Heart left ventricle (tissue), 16 donors: ENCODE data around the gene GLMP. TPM values are rescaled to one million over a fixed set of nuclear protein-coding genes. Genes with fewer than 3 reads are reported as not detected.
"Not testable (repeated sequence)": the region's sequence is repeated elsewhere in the genome, so short reads cannot be mapped to it uniquely, and the experiment has no call there.

ENCODE experiments used
- ATAC-seq, 4 donors: fragments of 200-7000 bp; cut with Tn5 transposase; one replicate each; pipeline ENCODE4 v1.9.1; 2020 to 2022; ENCODE audit warnings: moderate library complexity in 4 of 4, mild to moderate bottlenecking in 3 of 4, moderate number of reproducible peaks in 1 of 4
- DNase-seq, 5 donors: peaks; one replicate each; pipeline ENCODE4 v3.0.0-alpha.2; 2020
- H3K27ac ChIP-seq, 12 donors: fragments of 200-600 bp; sonication (generic) in 4 of 12; one replicate each; pipeline versions ENCODE4 v1.5.0 to v1.8.0; 2016 to 2022; ENCODE audit warnings: mild to moderate bottlenecking in 2 of 12
- H3K27me3 ChIP-seq, 9 donors: fragments of 200-600 bp; sonication (generic) in 2 of 9; one replicate each; pipeline versions ENCODE4 v1.5.1 to v1.8.0; 2016 to 2022; ENCODE audit warnings: mild to moderate bottlenecking in 3 of 9
- H3K36me3 ChIP-seq, 9 donors: fragments of 200-600 bp; sonication (generic) in 2 of 9; one replicate each; pipeline versions ENCODE4 v1.5.0 to v1.8.0; 2018 to 2022; ENCODE audit warnings: mild to moderate bottlenecking in 2 of 9
- H3K4me1 ChIP-seq, 12 donors: fragments of 200-600 bp; sonication (generic) in 4 of 12; one replicate each; pipeline versions ENCODE4 v1.5.0 to v1.8.0; 2016 to 2022; ENCODE audit warnings: mild to moderate bottlenecking in 3 of 12
- H3K4me3 ChIP-seq, 12 donors: fragments of 200-600 bp; sonication (generic) in 4 of 12; one replicate each; pipeline versions ENCODE4 v1.5.0 to v1.8.0; 2017 to 2022; ENCODE audit warnings: mild to moderate bottlenecking in 9 of 12, moderate library complexity in 4 of 12
- H3K9me3 ChIP-seq, 12 donors: fragments of 200-600 bp; sonication (generic) in 4 of 12; one replicate each; pipeline versions ENCODE4 v1.5.0 to v1.8.0; 2016 to 2022; ENCODE audit warnings: mild to moderate bottlenecking in 1 of 12
- CTCF ChIP-seq, 12 donors: fragments of 200-600 bp; sonication (generic) in 4 of 12; IDR thresholded peaks; one replicate each; pipeline versions ENCODE4 v1.5.0 to v1.8.0; 2018 to 2022; ENCODE audit warnings: antibody characterized with exemption in 12 of 12, mild to moderate bottlenecking in 5 of 12
- POLR2A ChIP-seq, 2 donors: fragments of 450-650 bp; IDR thresholded peaks; one replicate each; pipeline ENCODE4 v1.6.1; 2017; ENCODE audit warnings: antibody characterized with exemption in 2 of 2, mild to moderate bottlenecking in 2 of 2, moderate library complexity in 2 of 2
- WGBS, 4 donors: extraction: QIAGEN DNeasy Blood & Tissue Kit in 2 of 4; methylation state at CpG; one replicate each; pipeline versions ENCODE4 v1.1.5 to v1.1.7; 2013 to 2018; 5-methylcytosine and 5-hydroxymethylcytosine counted together
- intact Hi-C, 10 donors: fragments of 100-400 bp; cut with DNase I; formaldehyde crosslinking; loops; one replicate each; pipeline versions ENCODE4 v1.11.1 to v1.14.2; 2022
- polyA plus RNA-seq, 2 donors: library from polyadenylated mRNA; stranded (reverse); fragments of 200-250 nt; gene quantifications; one replicate each; pipeline ENCODE4 v1.2.3, GENCODE V29; 2013
- total RNA-seq, 9 donors: library from RNA; depleted of rRNA in 2 of 9; stranded (reverse); fragments of >200 nt in 2 of 9; fragmentation: NEBNext Ultra II Directional in 3 of 9; extraction: Animal tissue kit (Norgen Biotek cat#: 25700) in 3 of 9; gene quantifications; one replicate each; pipeline versions ENCODE4 v1.1.0 to v1.2.4, GENCODE V29; 2016 to 2023
- donor health status: ischemic (EF 13 %, LVEDD 7.1; RV severe dilation, severe dysfunction).
- donor health status: healthy with polysubstance abuse.
- donor health status: DM: no; HTN: yes; CAD: no.
- donor health status: DM: no; HTN: no; CAD: no.
- donor health status: ischemic (EF 25% LVEDD 6.9; RV normal size, moderate dysfunction).
- donor health status: ischemic (EF 25% LVEDD 5.7; RV mildly dilated, moderate dysfunction).
- donor health status: healthy.
- donor health status: DM: yes; HTN: yes; CAD: no.
- donor health status: ischemic (EF 35%, LVEDD 5.7; RV mildly dilated, moderate dysfunction).
- donor health status: nonischemic (EF 11% LVEDD 7.7; RV severe dilation, severe dysfunction).
- donor health status: DM: yes; HTN: yes; CAD: no.
- donor health status: PGD.
- donor health status: ischemic (EF 29% LVEDD 5.4; RV normal size, mild dysfunction).
- donor health status: nonischemic (EF 23%, LVEDD 6.1; RV moderate dilation, normal function).

Gene GLMP
- total and polyA plus RNA-seq, 11 donors, result 9.1 to 63.8 (median 16.0) TPM

GRCh38 chr1:156336242-156336641, 40.8 kb upstream of the GLMP start:
- Histone ChIP-seq H3K9me3 (no peaks in the 10 kb centered on the region), H3K4me3 (peak overlapping the region in 5 of 12 donors; percentile 66 to 96 (median 76)), H3K36me3 (peaks cover 2 to 46% (median 45%) of the 10 kb centered on the region in 9 donors), H3K27me3 (no peaks in the 10 kb centered on the region), H3K27ac (no peak overlapping the region), H3K4me1 (peaks cover 6 to 25% (median 20%) of the 10 kb centered on the region in 12 donors)
- no peak for DNase-seq
- no peak for ATAC-seq
- TF ChIP-seq CTCF (IDR thresholded peaks at IDR 0.05), result no peak
- no peak for TF ChIP-seq POLR2A (IDR thresholded peaks at IDR 0.05)
- WGBS, 4 donors, result 79 to 84% (median 82%) methylated on average over 4 of the region's 4 CpGs
- intact Hi-C loops, result no loop called here

- DNase-seq, H3K27me3 ChIP-seq, intact Hi-C loops, H3K9me3 ChIP-seq, H3K4me3 ChIP-seq, H3K4me1 ChIP-seq, H3K27ac ChIP-seq, ATAC-seq: not testable (repeated sequence)
- peaks cover 8 to 89% (median 85%) of the 10 kb centered on the region in 9 donors for H3K36me3 ChIP-seq
- WGBS, 4 donors, result 92 to 98% (median 95%) methylated on average over 9 of the region's 9 CpGs
Observed at GRCh38 chr1:156323179-156323578, 27.7 kb upstream of the GLMP start.

- H3K4me3 ChIP-seq, result no peak overlapping the region
- no peaks in the 10 kb centered on the region for H3K9me3 ChIP-seq
- DNase-seq (no peak), ATAC-seq (no peak)
- no peak overlapping the region for H3K27ac ChIP-seq
- no peaks in the 10 kb centered on the region for H3K27me3 ChIP-seq
- intact Hi-C loops, result no loop called here
- TF ChIP-seq CTCF (IDR thresholded peaks at IDR 0.05) (no peak), POLR2A (IDR thresholded peaks at IDR 0.05) (no peak)
- no peaks in the 10 kb centered on the region for H3K4me1 ChIP-seq
- 81 to 86% (median 84%) methylated on average over 3 of the region's 3 CpGs for WGBS, 4 donors
- peaks cover 8 to 100% (median 100%) of the 10 kb centered on the region in 9 donors for H3K36me3 ChIP-seq
Observed at GRCh38 chr1:156320560-156320959, 25.1 kb upstream of the GLMP start.

- TF ChIP-seq POLR2A (IDR thresholded peaks at IDR 0.05), result no peak
- TF ChIP-seq CTCF (IDR thresholded peaks at IDR 0.05), result peak; percentile 23 to 62 (median 46)
- DNase-seq, result no peak
- Histone ChIP-seq H3K4me3 (no peak overlapping the region), H3K4me1 (no peaks in the 10 kb centered on the region), H3K36me3 (peaks cover 8 to 100% (median 100%) of the 10 kb centered on the region in 9 donors), H3K27ac (no peak overlapping the region), H3K9me3 (no peaks in the 10 kb centered on the region), H3K27me3 (no peaks in the 10 kb centered on the region)
- intact Hi-C loops, result loop anchor here in 5 of 10 donors (5.0 to 10.0 kb wide), 5 partner anchors 65 to 405 kb away; partner anchors contain the start of genes BGLAP (in 1 of the 5), PAQR6 (in 1 of the 5) and RIT1 (in 1 of the 5)
- 80 to 85% (median 84%) methylated on average over 1 of the region's 1 CpG for WGBS, 4 donors
- no peak for ATAC-seq
Observed at GRCh38 chr1:156319664-156320063, 24.2 kb upstream of the GLMP start.

- intact Hi-C loops, result loop anchor here in 5 of 10 donors (5.0 to 10.0 kb wide), 5 partner anchors 62 to 402 kb away; partner anchors contain the start of genes BGLAP (in 1 of the 5), PAQR6 (in 1 of the 5) and RIT1 (in 1 of the 5)
- H3K4me3 ChIP-seq, result no peak overlapping the region
- WGBS, 4 donors, result 92 to 95% (median 95%) methylated on average over 7 of the region's 7 CpGs
- no peaks in the 10 kb centered on the region for H3K27me3 ChIP-seq
- no peaks in the 10 kb centered on the region for H3K9me3 ChIP-seq
- no peak for ATAC-seq
- H3K4me1 ChIP-seq, result no peaks in the 10 kb centered on the region
- peaks cover 5 to 100% (median 100%) of the 10 kb centered on the region in 9 donors for H3K36me3 ChIP-seq
- TF ChIP-seq POLR2A (IDR thresholded peaks at IDR 0.05) (no peak), CTCF (IDR thresholded peaks at IDR 0.05) (no peak)
- DNase-seq, result no peak
- H3K27ac ChIP-seq, result no peak overlapping the region
Observed at GRCh38 chr1:156316909-156317308, 21.4 kb upstream of the GLMP start.
